Fibroblast of villous mesenchyme (primary cell): ENCODE measurements around the gene STRN3. TPM values are rescaled to one million over a fixed set of nuclear protein-coding genes. Genes with fewer than 3 reads are reported as not detected.
"Not testable (repeated sequence)": the region's sequence is repeated elsewhere in the genome, so short reads cannot be mapped to it uniquely, and the experiment has no call there.

Experiments
- DNase-seq: peaks from one replicate; pipeline ENCODE4 v3.0.0-alpha.2; 2010; ENCODE audit warnings: low read depth
- H3K4me3 ChIP-seq: 2 replicates; pipeline ENCODE4 v1.5.1; 2011; ENCODE audit warnings: low read depth, mild to moderate bottlenecking, low read length
- total RNA-seq: library from RNA; depleted of rRNA; stranded (reverse); fragments of >200 nt; gene quantifications from 2 replicates; pipeline ENCODE4 v1.2.3, GENCODE V29; 2012
- TF ChIP-seq, protein P1 (sequence below): IDR thresholded peaks from 2 replicates; pipeline ENCODE4 v1.5.1; 2012; ENCODE audit warnings: low read depth, mild to moderate bottlenecking, low read length; ENCODE audit not compliant: insufficient read depth

The STRN3 gene
- total RNA-seq, 1 donor: 83.3 TPM

DNA sequence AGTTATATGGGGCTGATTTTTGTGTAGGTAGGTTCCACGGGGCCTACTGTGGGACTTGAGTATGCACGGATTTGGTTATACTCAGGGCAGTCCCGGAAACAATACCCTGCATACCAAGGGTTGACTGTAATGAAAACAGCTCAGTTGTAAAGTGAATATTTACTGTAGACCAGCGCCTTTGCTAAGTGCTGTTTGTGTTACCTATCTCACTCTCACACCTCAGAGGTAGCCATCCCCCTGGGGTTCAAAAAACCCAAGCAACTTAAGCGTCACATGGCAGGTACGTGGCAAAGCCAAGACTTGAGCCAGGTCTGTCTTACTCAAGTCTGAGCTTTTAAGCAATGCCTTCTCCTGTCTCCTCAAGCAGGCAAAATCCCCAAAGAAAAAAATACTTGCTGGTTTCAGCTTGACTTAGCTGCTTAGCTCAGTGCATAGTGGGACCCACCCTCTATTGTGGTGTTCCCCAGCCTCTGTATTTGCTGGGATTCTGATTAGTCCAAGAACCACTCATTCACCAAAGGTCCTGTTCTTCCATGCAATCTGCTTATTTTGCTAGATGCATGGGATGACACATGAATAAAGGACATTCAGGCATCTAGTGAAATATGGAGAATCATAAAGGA lies 34.2 kb upstream of the STRN3 start:
- TF ChIP-seq, protein P1, sequence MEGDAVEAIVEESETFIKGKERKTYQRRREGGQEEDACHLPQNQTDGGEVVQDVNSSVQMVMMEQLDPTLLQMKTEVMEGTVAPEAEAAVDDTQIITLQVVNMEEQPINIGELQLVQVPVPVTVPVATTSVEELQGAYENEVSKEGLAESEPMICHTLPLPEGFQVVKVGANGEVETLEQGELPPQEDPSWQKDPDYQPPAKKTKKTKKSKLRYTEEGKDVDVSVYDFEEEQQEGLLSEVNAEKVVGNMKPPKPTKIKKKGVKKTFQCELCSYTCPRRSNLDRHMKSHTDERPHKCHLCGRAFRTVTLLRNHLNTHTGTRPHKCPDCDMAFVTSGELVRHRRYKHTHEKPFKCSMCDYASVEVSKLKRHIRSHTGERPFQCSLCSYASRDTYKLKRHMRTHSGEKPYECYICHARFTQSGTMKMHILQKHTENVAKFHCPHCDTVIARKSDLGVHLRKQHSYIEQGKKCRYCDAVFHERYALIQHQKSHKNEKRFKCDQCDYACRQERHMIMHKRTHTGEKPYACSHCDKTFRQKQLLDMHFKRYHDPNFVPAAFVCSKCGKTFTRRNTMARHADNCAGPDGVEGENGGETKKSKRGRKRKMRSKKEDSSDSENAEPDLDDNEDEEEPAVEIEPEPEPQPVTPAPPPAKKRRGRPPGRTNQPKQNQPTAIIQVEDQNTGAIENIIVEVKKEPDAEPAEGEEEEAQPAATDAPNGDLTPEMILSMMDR: no peak
- H3K4me3 ChIP-seq: no peak overlapping the region
- DNase-seq: no peak

DNA sequence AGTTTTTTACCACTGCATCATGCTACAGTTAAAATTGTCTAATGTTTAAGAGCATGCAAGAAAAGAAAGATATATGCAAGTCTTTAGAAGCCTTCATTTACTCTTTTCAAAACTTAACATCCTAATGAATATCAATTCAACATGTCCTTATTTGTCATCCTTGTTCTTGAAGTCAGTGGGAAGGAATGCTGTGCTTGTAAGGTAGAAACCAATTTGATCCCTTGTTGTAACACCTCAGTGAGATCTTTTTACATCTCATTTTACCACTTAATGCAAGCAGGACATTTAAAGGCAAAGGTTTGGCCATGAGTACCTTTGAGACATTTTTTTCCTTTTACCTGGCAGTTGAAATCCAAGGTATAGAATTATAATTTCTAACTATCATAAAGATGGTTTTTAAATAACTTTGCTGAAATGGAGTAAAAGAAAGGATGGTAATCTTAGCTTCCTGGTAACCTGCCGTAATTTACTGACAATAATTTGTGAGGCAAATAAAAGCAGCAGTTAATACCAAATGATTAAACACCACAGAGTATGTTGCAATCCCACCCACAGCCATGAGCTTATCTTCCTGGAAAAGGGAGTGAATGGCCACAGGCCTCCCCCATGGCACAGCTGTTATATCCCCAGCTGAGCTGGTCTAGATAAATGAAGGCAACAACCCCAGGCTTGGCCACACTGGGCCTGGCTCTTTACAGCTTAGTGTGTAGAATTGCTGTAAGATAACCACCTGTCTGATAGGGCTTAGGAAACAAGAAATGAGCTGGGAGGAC lies 33.2 kb upstream of the STRN3 start:
- no peak overlapping the region for H3K4me3 ChIP-seq
- TF ChIP-seq, protein P1: no peak
- DNase-seq: peak; percentile 98

DNA sequence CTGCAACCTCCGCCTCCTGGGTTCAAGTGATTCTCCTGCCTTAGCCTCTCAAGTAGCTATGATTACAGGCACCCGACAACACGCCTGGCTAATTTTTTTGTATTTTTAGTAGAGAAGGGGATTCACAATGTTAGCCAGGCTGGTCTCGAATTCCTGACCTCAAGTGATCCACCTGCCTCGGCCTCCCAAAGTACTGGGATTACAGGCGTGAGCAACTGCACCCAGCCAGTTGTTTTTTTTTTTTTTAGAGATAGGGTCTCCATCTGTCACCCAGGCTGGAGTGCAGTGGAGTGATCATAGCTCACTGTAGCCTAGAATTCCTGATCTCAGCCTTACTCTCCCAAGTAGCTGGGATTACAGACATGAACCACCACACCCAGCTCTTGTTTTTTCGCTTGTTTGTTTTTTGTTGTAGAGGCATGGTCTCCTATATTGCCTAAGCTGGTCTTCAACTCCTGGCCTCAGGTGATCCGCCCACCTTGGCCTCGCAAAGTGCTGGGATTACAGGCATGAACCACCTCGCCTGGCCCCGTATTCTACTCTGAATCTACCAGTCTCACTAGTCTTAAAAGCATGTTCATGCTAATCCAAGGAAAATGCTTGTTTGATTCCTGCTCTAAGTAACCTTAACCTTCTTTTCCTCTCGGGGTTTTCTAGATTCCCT lies 31.7 kb upstream of the STRN3 start:
- TF ChIP-seq, protein P1: no peak
- DNase-seq: no peak
- no peak overlapping the region for H3K4me3 ChIP-seq

DNA sequence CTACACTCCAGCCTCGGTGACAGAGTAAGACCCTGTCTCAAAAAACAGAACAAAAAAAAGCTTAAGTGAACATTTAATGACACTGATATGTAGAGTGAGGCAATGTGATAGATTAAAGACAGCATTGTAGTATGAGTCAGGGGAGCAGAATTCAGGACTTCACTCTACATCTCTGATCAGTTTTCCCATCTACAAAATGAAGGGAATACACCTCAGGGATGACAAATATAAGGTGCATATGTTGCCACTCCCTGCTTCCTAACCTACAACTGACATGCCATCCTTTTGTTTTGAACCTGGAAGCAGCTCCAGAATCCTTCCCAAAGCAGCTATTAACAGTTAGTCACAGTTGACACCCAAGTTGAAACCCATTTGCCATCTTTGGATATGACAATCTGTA lies 30.9 kb upstream of the STRN3 start:
- no peak overlapping the region for H3K4me3 ChIP-seq
- DNase-seq: no peak
- TF ChIP-seq, protein P1: no peak

DNA sequence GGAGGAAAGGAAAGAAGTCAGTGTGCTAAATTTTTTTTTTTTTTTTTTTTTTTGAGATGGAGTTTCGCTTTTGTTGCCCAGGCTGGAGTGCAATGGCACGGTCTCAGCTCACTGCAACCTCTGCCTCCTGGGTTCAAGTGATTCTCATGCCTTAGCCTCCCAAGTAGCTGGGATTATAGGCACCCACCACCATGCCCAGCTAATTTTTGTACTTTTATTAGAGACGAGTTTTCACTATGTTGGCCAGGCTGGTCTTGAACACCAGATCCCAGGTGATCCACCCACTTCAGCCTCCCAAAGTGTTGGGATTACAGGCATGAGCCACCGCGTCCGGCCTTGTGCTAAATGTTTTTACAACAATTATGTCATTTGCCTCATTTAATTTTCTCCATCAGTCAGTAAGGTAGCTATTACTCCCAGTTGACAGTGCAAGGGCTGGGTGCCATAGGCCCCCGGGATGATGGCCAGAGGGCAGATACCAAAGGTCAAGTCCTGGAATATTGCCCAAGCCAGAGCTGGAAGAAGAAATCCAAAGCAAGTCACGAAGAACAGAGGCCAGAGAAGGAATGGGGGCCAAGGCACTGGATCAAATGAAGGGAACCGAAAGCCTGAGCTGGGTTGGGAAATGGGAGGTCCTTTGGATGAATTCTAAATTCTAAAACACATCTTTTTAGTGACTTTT lies 26.9 kb upstream of the STRN3 start:
- peak; percentile 40 for DNase-seq
- H3K4me3 ChIP-seq: not testable (repeated sequence)

DNA sequence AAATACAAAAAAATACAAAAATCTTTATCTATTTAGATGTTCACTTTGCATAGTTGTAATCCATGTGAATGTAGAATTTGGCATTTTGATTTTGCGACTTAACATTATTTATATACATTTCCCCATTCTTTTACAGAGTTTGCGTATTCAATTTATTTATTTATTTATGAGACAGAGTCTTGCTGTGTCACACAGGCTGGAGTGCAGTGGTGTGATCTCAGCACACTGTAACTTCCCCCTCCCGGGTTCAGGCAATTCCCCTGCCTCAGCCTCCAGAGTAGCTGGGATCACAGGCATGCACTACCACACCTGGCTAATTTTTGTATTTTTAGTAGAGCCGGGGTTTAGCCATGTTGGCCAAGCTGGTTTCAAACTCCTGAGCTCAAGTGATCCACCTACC lies 25.3 kb upstream of the STRN3 start:
- TF ChIP-seq, protein P1: no peak
- H3K4me3 ChIP-seq: no peak overlapping the region
- no peak for DNase-seq

DNA sequence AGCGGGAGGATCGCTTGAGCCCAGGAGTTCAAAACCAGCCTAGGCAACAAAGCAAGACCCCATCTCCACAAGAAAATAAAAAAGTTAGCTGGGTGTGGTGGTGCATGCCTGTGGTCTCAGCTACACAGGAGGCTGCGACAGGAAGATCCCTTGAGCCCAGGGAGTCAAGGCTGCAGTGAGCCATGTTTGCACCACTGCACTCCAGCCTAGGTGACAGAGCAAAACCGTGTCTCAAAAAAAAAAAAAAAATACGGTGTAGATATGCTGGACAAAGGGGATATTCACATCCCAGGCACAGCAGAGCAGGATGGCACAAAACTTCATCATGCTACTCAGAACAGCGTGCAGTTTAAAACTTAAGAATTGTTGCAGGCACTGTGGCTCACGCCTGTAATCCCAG lies 24.8 kb upstream of the STRN3 start:
- TF ChIP-seq, protein P1: no peak
- H3K4me3 ChIP-seq: no peak overlapping the region
- no peak for DNase-seq
